GM12878 (cell line): ENCODE measurements around the gene CNOT10. TPM values are rescaled to one million over a fixed set of nuclear protein-coding genes. Genes with fewer than 3 reads are reported as not detected.
A peak's percentile ranks its signal among the peaks of the same experiment; 100 is the strongest.

Experiments used
- ATAC-seq: fragments of 200-7000 bp; cut with Tn5 transposase; 3 replicates; pipeline ENCODE4 v1.9.1; 2020; ENCODE audit warnings: mild to moderate bottlenecking, moderate library complexity
- BruUV-seq: library from RNA; stranded (reverse); fragments of 400-500 nt; replicated peaks from 2 replicates; lab custom pipeline; 2021; lab: Mats Ljungman, UMichigan
- CTCF ChIA-PET: fragments of 300-600 bp; sonication (Branson Sonifier 250); formaldehyde crosslinking; extraction: SDS; loops from one replicate; lab custom pipeline; 2021; ENCODE audit warnings: inconsistent platforms; lab: Yijun Ruan, JAX
- POLR2A ChIA-PET: fragments of 350-600 bp; formaldehyde crosslinking; extraction: SDS; loops from one replicate; lab custom pipeline; 2021; ENCODE audit warnings: inconsistent platforms; lab: Charles Lee
- RAD21 ChIA-PET: fragments of 300-600 bp; sonication (Branson Sonifier 250); formaldehyde crosslinking; loops from one replicate; lab custom pipeline; 2023; ENCODE audit warnings: antibody characterized with exemption; ENCODE audit not compliant: unreplicated experiment; lab: Charles Lee
- SMC1A ChIA-PET: fragments of 300-600 bp; sonication (Branson Sonifier 250); formaldehyde crosslinking; loops from one replicate; lab custom pipeline; 2023; ENCODE audit not compliant: unreplicated experiment, uncharacterized antibody; lab: Charles Lee
- DNase-seq: peaks from one replicate; pipeline ENCODE4 v3.0.0-alpha.2; 2011; ENCODE audit warnings: low read depth, low spot score
- FAIRE-seq: peaks from 3 replicates; lab custom pipeline; 2011; peaks lifted over from hg19 to GRCh38; lab: Jason Lieb, UNC
- H2AFZ ChIP-seq: 2 replicates; pipeline ENCODE4 v1.6.0; 2011; ENCODE audit warnings: low read depth, low read length, control low read depth; ENCODE audit not compliant: control insufficient read depth
- H3K27ac ChIP-seq: 2 replicates; pipeline ENCODE4 v1.5.1; 2011; ENCODE audit warnings: control low read depth; ENCODE audit not compliant: control insufficient read depth, insufficient read depth
- H3K27me3 ChIP-seq, 2 experiments: replicated peaks in 1 of 2; 2 replicates each; pipeline versions ENCODE4 v1.6.0 to v1.6.1; 2011; ENCODE audit warnings: low read length in 1 of 2; ENCODE audit not compliant: control insufficient read depth in 2 of 2, insufficient read depth in 2 of 2
- H3K36me3 ChIP-seq, 2 experiments: 2 replicates each; pipeline ENCODE4 v1.5.1; 2011; ENCODE audit warnings: low read length in 1 of 2; ENCODE audit not compliant: control insufficient read depth in 2 of 2, insufficient read depth in 2 of 2
- H3K4me1 ChIP-seq: 2 replicates; pipeline ENCODE4 v1.6.1; 2011; ENCODE audit warnings: mild to moderate bottlenecking, low read length, moderate library complexity, mixed read lengths; ENCODE audit not compliant: control insufficient read depth, insufficient read depth
- H3K4me2 ChIP-seq: 2 replicates; pipeline ENCODE4 v1.6.0; 2011; ENCODE audit warnings: control low read depth; ENCODE audit not compliant: control insufficient read depth, insufficient read depth
- H3K4me3 ChIP-seq: fragments of 200-600 bp; sonication (generic); 2 replicates; pipeline ENCODE4 v1.5.1; 2016
- H3K79me2 ChIP-seq: 2 replicates; pipeline ENCODE4 v1.6.0; 2011; ENCODE audit warnings: low read length; ENCODE audit not compliant: control insufficient read depth, insufficient read depth
- H3K9ac ChIP-seq: 2 replicates; pipeline ENCODE4 v1.8.0; 2011; ENCODE audit warnings: low read length, control low read depth, mixed read lengths; ENCODE audit not compliant: control insufficient read depth, insufficient read depth
- H3K9me3 ChIP-seq: replicated peaks from 3 replicates; pipeline ENCODE4 v1.5.1; 2011; ENCODE audit warnings: mild to moderate bottlenecking, low read length; ENCODE audit not compliant: control insufficient read depth, insufficient read depth
- H4K20me1 ChIP-seq: 2 replicates; pipeline ENCODE4 v1.6.0; 2011; ENCODE audit not compliant: control insufficient read depth, insufficient read depth
- ESRRA ChIP-seq: IDR thresholded peaks from 2 replicates; pipeline ENCODE4 v1.6.1; 2012; ENCODE audit warnings: mild to moderate bottlenecking, low read length, improper control_type of control experiment
- WGBS: methylation state at CpG from one replicate; pipeline ENCODE4 v1.1.6; 2016; ENCODE audit warnings: low lambda C conversion rate; ENCODE audit not compliant: insufficient replicate concordance, insufficient coverage; ENCODE audit errors: missing lambda C conversion rate; 5-methylcytosine and 5-hydroxymethylcytosine counted together
- in situ Hi-C: fragments of 300-500 bp; cut with MboI; formaldehyde crosslinking; loops from 9 replicates; pipeline ENCODE4 v1.14.3; 2018; ENCODE audit warnings: mixed read lengths
- intact Hi-C: fragments of 100-400 bp; cut with micrococcal nuclease; formaldehyde crosslinking; loops from one replicate; pipeline ENCODE4 v1.14.2; 2022; ENCODE audit not compliant: unreplicated experiment
- polyA plus RNA-seq, 11 experiments: library from polyadenylated mRNA; depleted of rRNA in 4 of 11; unstranded in 6 of 11; stranded (reverse) in 5 of 11; fragments of >200 nt; fragmentation: Nextera tagmentation in 4 of 11; fragmentation: Illumina TruSeq in 1 of 11; extraction: Ambion mirVana in 4 of 11; extraction: Trizol in 1 of 11; gene quantifications; 1 replicate in 1 of 11; 2 replicates in 10 of 11; pipeline versions ENCODE4 v1.2.1 to v1.2.3, GENCODE V29; 2011 to 2016; ENCODE audit warnings: inconsistent platforms in 2 of 11, missing spikeins in 2 of 11, low read depth in 1 of 11
- total RNA-seq, 4 experiments: library from RNA; depleted of rRNA in 3 of 4; stranded (reverse); fragments of >200 nt in 3 of 4; fragmentation: Illumina TruSeq in 1 of 4; extraction: Trizol in 1 of 4; gene quantifications; 2 replicates each; pipeline versions ENCODE4 v1.2.1 to v1.2.3, GENCODE V29; 2013 to 2021
- TF ChIP-seq, protein P1 (sequence below): IDR thresholded peaks from 2 replicates; pipeline ENCODE4 v1.6.1; 2011; ENCODE audit warnings: low read depth, low read length, improper control_type of control experiment, borderline replicate concordance
- TF ChIP-seq, protein P2 (sequence below): fragments of 450-650 bp; IDR thresholded peaks from 2 replicates; pipeline ENCODE4 v1.6.1; 2016; ENCODE audit warnings: mild to moderate bottlenecking, moderate library complexity, borderline replicate concordance

Gene CNOT10
- total and polyA plus RNA-seq, 10 of the 15 experiments (the other 5 are each of a cell fraction or from before 2014, with no cell fraction given) = 18.2 to 51.9 (median 45.5) TPM

DNA sequence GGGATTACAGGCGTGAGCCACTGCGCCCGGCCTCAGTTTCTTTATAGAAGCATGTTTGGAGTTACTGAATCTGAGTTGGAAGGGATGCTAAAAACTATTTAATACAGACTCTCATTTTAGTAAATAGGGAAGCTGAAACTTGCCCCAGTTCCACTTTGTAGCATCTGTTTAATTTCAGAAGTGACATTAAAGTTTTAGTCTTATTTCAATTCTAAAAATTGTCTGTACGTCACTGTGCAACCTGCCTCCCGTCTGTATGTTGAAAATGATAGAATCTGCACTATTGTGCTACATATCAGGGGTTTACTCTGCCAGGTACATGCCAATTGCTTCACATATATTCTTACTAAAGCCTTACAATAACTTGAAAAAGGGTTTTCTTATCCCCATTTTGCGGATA, 15.3 kb downstream of the CNOT10 start:
- ATAC-seq (peak; percentile 16; the same call in 2 of the 3 replicates), DNase-seq (no peak), FAIRE-seq (peak; percentile 18)
- no peak overlapping the region for H3K4me3 ChIP-seq
- SMC1A ChIA-PET = no interaction called here
- H3K4me2 ChIP-seq = peak overlapping the region; percentile 5; the same call in 1 of the 2 replicates
- H4K20me1 ChIP-seq = no peaks in the 10 kb centered on the region
- in situ Hi-C loops (no loop called here), intact Hi-C loops (no loop called here)
- H3K9ac ChIP-seq = no peak overlapping the region
- H3K79me2 ChIP-seq = peaks cover 35% of the 10 kb centered on the region
- no peak overlapping the region for H3K27ac ChIP-seq
- H3K4me1 ChIP-seq = peaks cover 12% of the 10 kb centered on the region
- H3K36me3 ChIP-seq = peaks cover 0 to 2% of the 10 kb centered on the region in 2 experiments; a peak in 2 of 4 replicates
- H3K9me3 ChIP-seq = peaks cover 3% of the 10 kb centered on the region; the same call in 2 of the 3 replicates
- RAD21 ChIA-PET = interaction anchor here (1.2 to 1.4 kb wide), 2 partner anchors 13 to 15 kb away, joined by 3 to 4 read pairs; partner anchors contain the start of gene CNOT10
- no TSS peak for BruUV-seq
- no peaks in the 10 kb centered on the region for H3K27me3 ChIP-seq
- H2AFZ ChIP-seq = no peak overlapping the region
- POLR2A ChIA-PET = no interaction called here
- WGBS = 49% methylated on average over 6 of the region's 6 CpGs
- CTCF ChIA-PET = interaction anchor here (1.1 kb wide), 1 partner anchor 11 kb away, joined by 5 read pairs; no protein-coding TSS in a partner anchor
- TF ChIP-seq, protein P1, sequence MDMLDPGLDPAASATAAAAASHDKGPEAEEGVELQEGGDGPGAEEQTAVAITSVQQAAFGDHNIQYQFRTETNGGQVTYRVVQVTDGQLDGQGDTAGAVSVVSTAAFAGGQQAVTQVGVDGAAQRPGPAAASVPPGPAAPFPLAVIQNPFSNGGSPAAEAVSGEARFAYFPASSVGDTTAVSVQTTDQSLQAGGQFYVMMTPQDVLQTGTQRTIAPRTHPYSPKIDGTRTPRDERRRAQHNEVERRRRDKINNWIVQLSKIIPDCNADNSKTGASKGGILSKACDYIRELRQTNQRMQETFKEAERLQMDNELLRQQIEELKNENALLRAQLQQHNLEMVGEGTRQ = no peak
- no peak for TF ChIP-seq ESRRA
- TF ChIP-seq, protein P2, sequence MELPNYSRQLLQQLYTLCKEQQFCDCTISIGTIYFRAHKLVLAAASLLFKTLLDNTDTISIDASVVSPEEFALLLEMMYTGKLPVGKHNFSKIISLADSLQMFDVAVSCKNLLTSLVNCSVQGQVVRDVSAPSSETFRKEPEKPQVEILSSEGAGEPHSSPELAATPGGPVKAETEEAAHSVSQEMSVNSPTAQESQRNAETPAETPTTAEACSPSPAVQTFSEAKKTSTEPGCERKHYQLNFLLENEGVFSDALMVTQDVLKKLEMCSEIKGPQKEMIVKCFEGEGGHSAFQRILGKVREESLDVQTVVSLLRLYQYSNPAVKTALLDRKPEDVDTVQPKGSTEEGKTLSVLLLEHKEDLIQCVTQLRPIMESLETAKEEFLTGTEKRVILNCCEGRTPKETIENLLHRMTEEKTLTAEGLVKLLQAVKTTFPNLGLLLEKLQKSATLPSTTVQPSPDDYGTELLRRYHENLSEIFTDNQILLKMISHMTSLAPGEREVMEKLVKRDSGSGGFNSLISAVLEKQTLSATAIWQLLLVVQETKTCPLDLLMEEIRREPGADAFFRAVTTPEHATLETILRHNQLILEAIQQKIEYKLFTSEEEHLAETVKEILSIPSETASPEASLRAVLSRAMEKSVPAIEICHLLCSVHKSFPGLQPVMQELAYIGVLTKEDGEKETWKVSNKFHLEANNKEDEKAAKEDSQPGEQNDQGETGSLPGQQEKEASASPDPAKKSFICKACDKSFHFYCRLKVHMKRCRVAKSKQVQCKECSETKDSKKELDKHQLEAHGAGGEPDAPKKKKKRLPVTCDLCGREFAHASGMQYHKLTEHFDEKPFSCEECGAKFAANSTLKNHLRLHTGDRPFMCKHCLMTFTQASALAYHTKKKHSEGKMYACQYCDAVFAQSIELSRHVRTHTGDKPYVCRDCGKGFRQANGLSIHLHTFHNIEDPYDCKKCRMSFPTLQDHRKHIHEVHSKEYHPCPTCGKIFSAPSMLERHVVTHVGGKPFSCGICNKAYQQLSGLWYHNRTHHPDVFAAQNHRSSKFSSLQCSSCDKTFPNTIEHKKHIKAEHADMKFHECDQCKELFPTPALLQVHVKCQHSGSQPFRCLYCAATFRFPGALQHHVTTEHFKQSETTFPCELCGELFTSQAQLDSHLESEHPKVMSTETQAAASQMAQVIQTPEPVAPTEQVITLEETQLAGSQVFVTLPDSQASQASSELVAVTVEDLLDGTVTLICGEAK = peak; percentile 79
